ENCODE measurements around the gene KRTAP9-1. TPM values are rescaled to one million over a fixed set of nuclear protein-coding genes. Genes with fewer than 3 reads are reported as not detected.
"Not testable (repeated sequence)": the region's sequence is repeated elsewhere in the genome, so short reads cannot be mapped to it uniquely, and the experiment has no call there.

The KRTAP9-1 gene
- polyA plus RNA-seq, 3 donors = not detected

DNA sequence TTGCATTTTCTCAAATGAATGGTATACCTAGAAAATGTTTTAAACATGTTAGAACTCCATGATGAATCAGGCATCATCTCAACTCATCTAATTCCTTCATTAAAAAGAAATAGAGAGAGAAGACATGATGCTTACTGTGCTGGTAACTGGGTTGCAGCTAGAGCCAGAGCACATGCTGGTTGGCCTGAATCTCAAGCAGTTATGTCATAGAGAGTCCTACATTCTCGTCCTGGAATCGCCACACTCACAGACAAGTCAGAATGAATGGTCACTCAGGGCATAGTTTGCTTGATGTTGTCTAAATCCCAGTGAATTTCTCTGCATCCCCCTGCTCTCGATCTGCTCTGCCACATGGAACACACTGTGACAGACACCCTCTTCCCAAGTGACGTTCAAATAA, 47.4 kb downstream of the KRTAP9-1 start:
- H3K9me3 Mint-ChIP-seq; H3K4me2 ChIP-seq (replicated peaks; ENCODE audit: extremely low read depth, low read length, poor library complexity, severe bottlenecking); intact Hi-C loops (cut with micrococcal nuclease); H3K9me3 ChIP-seq (replicated peaks in 1 of 2; ENCODE audit: control insufficient read depth in 1 of 2, insufficient read depth in 1 of 2, low read length in 2 of 2); H3K79me2 ChIP-seq (ENCODE audit: insufficient read depth, low read length); H3K27me3 ChIP-seq (ENCODE audit: control insufficient read depth in 2 of 2, insufficient read depth in 2 of 2, low read length in 2 of 2); H3K4me1 ChIP-seq (ENCODE audit: control insufficient read depth in 1 of 2, insufficient read depth in 2 of 2, low read length in 2 of 2); H3K4me1 Mint-ChIP-seq; H2AFZ ChIP-seq (ENCODE audit: insufficient read depth, low read depth, low read length, poor library complexity, severe bottlenecking); H3K4me3 Mint-ChIP-seq; H3K36me3 ChIP-seq (replicated peaks in 1 of 2; ENCODE audit: control insufficient read depth in 1 of 2, insufficient read depth in 2 of 2, low read length in 2 of 2); H3K27ac ChIP-seq (ENCODE audit: low read depth in 1 of 2, low read length in 2 of 2); DNase-seq; H4K20me1 ChIP-seq (ENCODE audit: insufficient read depth, low read length); H3K9ac ChIP-seq (ENCODE audit: insufficient read depth, low read length, poor library complexity, severe bottlenecking); H3K4me3 ChIP-seq (replicated peaks in 1 of 3; ENCODE audit: low read depth in 2 of 3, low read length in 3 of 3); H3K27ac Mint-ChIP-seq; H3K36me3 Mint-ChIP-seq: not testable (repeated sequence)
- peaks cover 5 to 21% (median 11%) of the 10 kb centered on the region in 3 donors for H3K27me3 Mint-ChIP-seq (ENCODE audit: low read depth in 3 of 3)
- 92% methylated on average over 2 of the region's 4 CpGs for WGBS (ENCODE audit: insufficient coverage)

DNA sequence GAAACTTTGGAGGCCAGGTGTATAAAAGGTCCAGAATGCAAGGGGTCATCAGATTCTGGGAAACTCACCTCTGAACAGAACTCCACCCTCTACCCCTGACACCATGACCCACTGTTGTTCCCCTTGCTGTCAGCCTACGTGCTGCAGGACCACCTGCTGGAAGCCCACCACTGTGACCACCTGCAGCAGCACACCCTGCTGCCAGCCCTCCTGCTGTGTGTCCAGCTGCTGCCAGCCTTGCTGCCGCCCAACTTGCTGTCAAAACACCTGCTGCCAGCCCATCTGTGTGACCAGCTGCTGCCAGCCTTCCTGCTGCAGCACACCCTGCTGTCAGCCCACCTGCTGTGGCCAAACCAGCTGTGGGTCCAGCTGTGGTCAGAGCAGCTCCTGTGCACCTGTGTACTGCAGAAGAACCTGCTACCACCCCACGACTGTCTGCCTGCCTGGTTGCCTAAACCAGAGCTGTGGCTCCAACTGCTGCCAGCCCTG, 48.3 kb downstream of the KRTAP9-1 start, which contains the start of gene KRTAP9-8:
Gene KRTAP9-8, plus strand, starts transcription at position 51 of the 489 bp plus-strand sequence. Its CDS starts 53 bp downstream, at position 104.
- DNase-seq; H3K4me3 Mint-ChIP-seq; H3K9ac ChIP-seq (ENCODE audit: insufficient read depth, low read length, poor library complexity, severe bottlenecking); H3K36me3 ChIP-seq (replicated peaks in 1 of 2; ENCODE audit: control insufficient read depth in 1 of 2, insufficient read depth in 2 of 2, low read length in 2 of 2); H3K4me2 ChIP-seq (replicated peaks; ENCODE audit: extremely low read depth, low read length, poor library complexity, severe bottlenecking); H3K9me3 Mint-ChIP-seq; H3K27me3 ChIP-seq (ENCODE audit: control insufficient read depth in 2 of 2, insufficient read depth in 2 of 2, low read length in 2 of 2); H3K4me3 ChIP-seq (replicated peaks in 1 of 3; ENCODE audit: low read depth in 2 of 3, low read length in 3 of 3); H3K4me1 ChIP-seq (ENCODE audit: control insufficient read depth in 1 of 2, insufficient read depth in 2 of 2, low read length in 2 of 2); H3K36me3 Mint-ChIP-seq; H3K79me2 ChIP-seq (ENCODE audit: insufficient read depth, low read length); H3K27ac ChIP-seq (ENCODE audit: low read depth in 1 of 2, low read length in 2 of 2); H2AFZ ChIP-seq (ENCODE audit: insufficient read depth, low read depth, low read length, poor library complexity, severe bottlenecking); H3K27ac Mint-ChIP-seq; H3K4me1 Mint-ChIP-seq; H4K20me1 ChIP-seq (ENCODE audit: insufficient read depth, low read length); H3K9me3 ChIP-seq (replicated peaks in 1 of 2; ENCODE audit: control insufficient read depth in 1 of 2, insufficient read depth in 1 of 2, low read length in 2 of 2); intact Hi-C loops (cut with micrococcal nuclease): not testable (repeated sequence)
- 100% methylated on average over 1 of the region's 3 CpGs for WGBS (ENCODE audit: insufficient coverage)
- H3K27me3 Mint-ChIP-seq (ENCODE audit: low read depth in 3 of 3) = peaks cover 5 to 14% (median 11%) of the 10 kb centered on the region in 3 donors

Small RNAs within 50 kb of the gene (small RNA-seq; reads per million reads assigned to genes)
- not detected for gene KRTAP4-17P (ENCODE audit: insufficient read length, low read depth)

Other genes with a start within 250 kb of the KRTAP9-1 start
- not detected for gene KRT39, start 222.9 kb upstream of the KRTAP9-1 start, polyA plus RNA-seq
- not detected for gene KRT40, start 205.6 kb upstream of the KRTAP9-1 start, polyA plus RNA-seq
- gene KRTAP3-3, start 195.7 kb upstream of the KRTAP9-1 start, polyA plus RNA-seq = not detected
- not detected for gene KRTAP3-2, start 190.0 kb upstream of the KRTAP9-1 start, polyA plus RNA-seq
- not detected for gene KRTAP3-1, start 180.8 kb upstream of the KRTAP9-1 start, polyA plus RNA-seq
- not detected for gene KRTAP1-5, start 162.7 kb upstream of the KRTAP9-1 start, polyA plus RNA-seq
- not detected for gene KRTAP1-4, start 159.7 kb upstream of the KRTAP9-1 start, polyA plus RNA-seq
- not detected for gene KRTAP1-3, start 155.0 kb upstream of the KRTAP9-1 start, polyA plus RNA-seq
- not detected for gene KRTAP1-1, start 148.4 kb upstream of the KRTAP9-1 start, polyA plus RNA-seq
- not detected for gene KRTAP2-1, start 142.6 kb upstream of the KRTAP9-1 start, polyA plus RNA-seq
- gene KRTAP2-2, start 134.7 kb upstream of the KRTAP9-1 start, polyA plus RNA-seq = not detected
- gene KRTAP2-3, start 129.8 kb upstream of the KRTAP9-1 start, polyA plus RNA-seq = not detected
- not detected for gene KRTAP2-4, start 124.0 kb upstream of the KRTAP9-1 start, polyA plus RNA-seq
- not detected for gene KRTAP4-7, start 105.7 kb upstream of the KRTAP9-1 start, polyA plus RNA-seq
- not detected for gene KRTAP4-8, start 91.7 kb upstream of the KRTAP9-1 start, polyA plus RNA-seq
- not detected for gene KRTAP4-16, start 87.7 kb upstream of the KRTAP9-1 start, polyA plus RNA-seq
- not detected for gene KRTAP4-9, start 84.5 kb upstream of the KRTAP9-1 start, polyA plus RNA-seq
- not detected for gene KRTAP4-11, start 71.5 kb upstream of the KRTAP9-1 start, polyA plus RNA-seq
- not detected for gene KRTAP4-12, start 65.7 kb upstream of the KRTAP9-1 start, polyA plus RNA-seq
- gene KRTAP4-6, start 49.3 kb upstream of the KRTAP9-1 start, polyA plus RNA-seq = not detected
- gene KRTAP4-5, start 40.1 kb upstream of the KRTAP9-1 start, polyA plus RNA-seq = not detected
- not detected for gene KRTAP4-4, start 29.1 kb upstream of the KRTAP9-1 start, polyA plus RNA-seq
- gene KRTAP4-3, start 21.7 kb upstream of the KRTAP9-1 start, polyA plus RNA-seq = not detected
- gene KRTAP4-2, start 11.7 kb upstream of the KRTAP9-1 start, polyA plus RNA-seq = not detected
- not detected for gene KRTAP4-1, start 5.0 kb upstream of the KRTAP9-1 start, polyA plus RNA-seq
- not detected for gene KRTAP9-2, start 36.8 kb downstream of the KRTAP9-1 start, polyA plus RNA-seq
- gene KRTAP9-3, start 42.6 kb downstream of the KRTAP9-1 start, polyA plus RNA-seq = not detected
- not detected for gene KRTAP9-8, start 48.1 kb downstream of the KRTAP9-1 start, polyA plus RNA-seq
- gene KRTAP9-4, start 59.8 kb downstream of the KRTAP9-1 start, polyA plus RNA-seq = not detected
- gene KRTAP9-9, start 65.5 kb downstream of the KRTAP9-1 start, polyA plus RNA-seq = not detected
- gene KRTAP9-6, start 75.5 kb downstream of the KRTAP9-1 start, polyA plus RNA-seq = not detected
- gene KRTAP9-7, start 85.8 kb downstream of the KRTAP9-1 start, polyA plus RNA-seq = not detected
- gene KRTAP29-1, start 113.0 kb downstream of the KRTAP9-1 start, polyA plus RNA-seq = not detected
- gene KRTAP16-1, start 119.4 kb downstream of the KRTAP9-1 start, polyA plus RNA-seq = not detected
- gene KRTAP17-1, start 125.8 kb downstream of the KRTAP9-1 start, polyA plus RNA-seq = not detected
- not detected for gene KRT33A, start 160.9 kb downstream of the KRTAP9-1 start, polyA plus RNA-seq
- gene KRT33B, start 179.9 kb downstream of the KRTAP9-1 start, polyA plus RNA-seq = not detected
- gene KRT34, start 192.4 kb downstream of the KRTAP9-1 start, polyA plus RNA-seq = not detected
- gene KRT31, start 207.7 kb downstream of the KRTAP9-1 start, polyA plus RNA-seq = not detected
- not detected for gene KRT37, start 234.7 kb downstream of the KRTAP9-1 start, polyA plus RNA-seq

Data from CD14-positive monocyte (primary cell).